ENCODE data around the gene MSI2.

DNA sequence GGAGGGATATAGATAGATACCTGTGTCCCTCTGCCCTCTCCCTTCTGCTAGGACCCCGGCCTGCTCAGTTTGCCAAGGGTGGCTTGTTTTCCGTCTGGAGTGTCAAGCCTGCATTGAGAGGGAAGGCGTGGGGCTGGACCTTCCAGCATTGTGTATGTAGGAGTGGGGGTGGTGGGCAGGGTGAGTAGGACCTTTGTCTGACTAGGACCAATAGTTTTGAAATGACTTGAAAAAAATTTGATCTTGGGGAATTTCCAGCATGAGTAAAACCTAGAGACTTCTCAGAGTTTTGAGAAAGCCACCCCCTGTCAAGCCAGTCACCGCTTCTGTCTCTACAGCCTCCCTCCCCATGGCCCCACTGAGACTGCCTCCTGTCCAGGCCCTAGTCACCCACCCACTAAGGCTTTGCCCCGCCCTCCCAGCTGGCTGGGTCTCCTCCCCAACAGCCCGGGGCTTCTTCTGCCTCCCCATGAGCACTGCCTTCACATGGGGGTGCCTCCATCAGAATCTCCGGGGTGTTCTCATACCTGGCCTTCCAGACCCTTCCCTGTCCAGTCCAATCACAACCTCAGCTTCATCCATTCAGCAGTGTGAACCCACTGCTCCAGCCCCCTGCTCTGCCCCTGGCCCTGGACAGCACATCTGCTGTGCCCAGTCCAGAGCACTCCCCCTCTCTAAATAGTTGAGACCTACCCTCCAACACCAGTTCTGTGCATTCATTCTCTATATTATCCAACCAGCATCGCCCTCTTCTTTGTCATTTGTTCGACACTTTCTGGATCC, 207.0 kb downstream of the MSI2 start:
- TF ChIP-seq, protein P1, sequence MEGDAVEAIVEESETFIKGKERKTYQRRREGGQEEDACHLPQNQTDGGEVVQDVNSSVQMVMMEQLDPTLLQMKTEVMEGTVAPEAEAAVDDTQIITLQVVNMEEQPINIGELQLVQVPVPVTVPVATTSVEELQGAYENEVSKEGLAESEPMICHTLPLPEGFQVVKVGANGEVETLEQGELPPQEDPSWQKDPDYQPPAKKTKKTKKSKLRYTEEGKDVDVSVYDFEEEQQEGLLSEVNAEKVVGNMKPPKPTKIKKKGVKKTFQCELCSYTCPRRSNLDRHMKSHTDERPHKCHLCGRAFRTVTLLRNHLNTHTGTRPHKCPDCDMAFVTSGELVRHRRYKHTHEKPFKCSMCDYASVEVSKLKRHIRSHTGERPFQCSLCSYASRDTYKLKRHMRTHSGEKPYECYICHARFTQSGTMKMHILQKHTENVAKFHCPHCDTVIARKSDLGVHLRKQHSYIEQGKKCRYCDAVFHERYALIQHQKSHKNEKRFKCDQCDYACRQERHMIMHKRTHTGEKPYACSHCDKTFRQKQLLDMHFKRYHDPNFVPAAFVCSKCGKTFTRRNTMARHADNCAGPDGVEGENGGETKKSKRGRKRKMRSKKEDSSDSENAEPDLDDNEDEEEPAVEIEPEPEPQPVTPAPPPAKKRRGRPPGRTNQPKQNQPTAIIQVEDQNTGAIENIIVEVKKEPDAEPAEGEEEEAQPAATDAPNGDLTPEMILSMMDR (IDR thresholded peaks at IDR 0.05) = no peak
- TF ChIP-seq POLR2A (IDR thresholded peaks at IDR 0.05) = no peak
- no peak for TF ChIP-seq POLR2AphosphoS5 (IDR thresholded peaks at IDR 0.05)
